H1 (cell line): ENCODE measurements around the gene DRC3. TPM values are rescaled to one million over a fixed set of nuclear protein-coding genes. Genes with fewer than 3 reads are reported as not detected.

Experiments used
- GABPA ChIP-seq: IDR thresholded peaks from 2 replicates; pipeline ENCODE4 v1.6.1; 2011; ENCODE audit warnings: mild to moderate bottlenecking, low read length, moderate library complexity, borderline replicate concordance; ENCODE audit not compliant: insufficient read depth
- polyA plus RNA-seq, 7 experiments: library from polyadenylated mRNA; depleted of rRNA in 3 of 7; stranded (reverse) in 5 of 7; unstranded in 2 of 7; fragments of >200 nt in 5 of 7; fragments of 200-250 nt in 2 of 7; gene quantifications; 1 replicate in 5 of 7; 2 replicates in 1 of 7; 4 replicates in 1 of 7; pipeline versions ENCODE4 v1.2.1 to v1.2.3, GENCODE V29; 2011 to 2013; ENCODE audit warnings: missing spikeins in 2 of 7, mixed read lengths in 2 of 7
- total RNA-seq: library from RNA; stranded (reverse); fragmentation: NEBNext Ultra II Directional; extraction: Animal tissue kit (Norgen Biotek cat#: 25700); gene quantifications from 2 replicates; pipeline ENCODE4 v1.2.1, GENCODE V29; 2021

Gene DRC3
- total and polyA plus RNA-seq, 2 of the 8 experiments (the other 6 are each of a cell fraction or from before 2014, with no cell fraction given) = 0.59 TPM; not detected in 1

DNA sequence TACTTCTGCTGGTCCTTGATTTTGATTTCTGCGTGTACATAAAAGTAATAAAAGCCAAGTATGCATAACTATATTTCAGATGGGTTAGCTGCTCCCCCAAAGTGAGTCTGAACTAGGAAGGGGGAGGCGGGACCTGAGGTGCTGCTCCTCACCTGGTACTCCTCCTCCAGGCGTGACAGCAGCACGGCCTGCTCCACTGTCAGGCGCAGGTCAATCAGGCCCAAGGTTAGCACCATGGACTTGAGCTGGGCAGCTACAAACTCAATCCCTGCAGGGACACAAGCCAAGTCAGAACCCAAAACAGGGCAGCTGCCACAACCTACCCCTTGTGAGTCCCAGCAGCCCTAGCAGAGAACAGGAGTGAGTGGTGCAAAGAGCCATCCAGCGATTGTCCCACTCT, 48.3 kb downstream of the DRC3 start (continued):
- TF ChIP-seq GABPA = no peak
